Gastrocnemius medialis (tissue), 4 donors: Measurements from ENCODE around the gene BCR. TPM values are rescaled to one million over a fixed set of nuclear protein-coding genes. Genes with fewer than 3 reads are reported as not detected.

Experiments
- ATAC-seq, 2 donors: fragments of 150-250 bp; one replicate each; pipeline ENCODE4 v1.9.1; 2016
- DNase-seq, 2 donors: peaks; one replicate each; pipeline ENCODE4 v3.0.0-alpha.2; 2019
- H3K27ac ChIP-seq, 4 donors: fragments of 200-600 bp; sonication (generic); 1 replicate in 1 of 4; 2 replicates in 3 of 4; pipeline ENCODE4 v1.5.1; 2016 to 2018; ENCODE audit warnings: mild to moderate bottlenecking in 2 of 4, moderate library complexity in 1 of 4
- H3K27me3 ChIP-seq, 3 donors: fragments of 200-600 bp; sonication (generic) in 2 of 3; 1 replicate in 1 of 3; 2 replicates in 2 of 3; pipeline versions ENCODE4 v1.5.1 to v1.6.0; 2016 to 2019; ENCODE audit warnings: mild to moderate bottlenecking in 1 of 3, moderate library complexity in 1 of 3
- H3K36me3 ChIP-seq, 2 donors: fragments of 200-600 bp; sonication (generic) in 1 of 2; one replicate each; pipeline ENCODE4 v1.5.1; 2017 to 2018
- H3K4me1 ChIP-seq, 2 donors: fragments of 200-600 bp; sonication (generic) in 1 of 2; one replicate each; pipeline ENCODE4 v1.5.1; 2016 to 2017; ENCODE audit warnings: mild to moderate bottlenecking in 2 of 2
- H3K4me3 ChIP-seq, 4 donors: fragments of 200-600 bp; sonication (generic) in 3 of 4; 1 replicate in 1 of 4; 2 replicates in 3 of 4; pipeline ENCODE4 v1.5.1; 2016 to 2019; ENCODE audit warnings: mild to moderate bottlenecking in 2 of 4
- H3K9me3 ChIP-seq, 3 donors: fragments of 200-600 bp; sonication (generic) in 2 of 3; 1 replicate in 1 of 3; 2 replicates in 2 of 3; pipeline ENCODE4 v1.5.1; 2016 to 2019
- POLR2A ChIP-seq, 2 donors: fragments of 450-650 bp; IDR thresholded peaks; one replicate each; pipeline ENCODE4 v1.6.1; 2017; ENCODE audit warnings: antibody characterized with exemption in 2 of 2, mild to moderate bottlenecking in 2 of 2, moderate library complexity in 2 of 2
- in situ Hi-C, 4 donors: fragments of 200-750 bp; cut with MboI; loops; one replicate each; pipeline versions ENCODE4 v1.15.0 to v1.8.0; 2017; ENCODE audit warnings: low sequenced_read_pairs in 4 of 4
- intact Hi-C: fragments of 100-400 bp; cut with DNase I; formaldehyde crosslinking; loops from one replicate; pipeline ENCODE4 v1.15.1; 2023; ENCODE audit warnings: low total_unique reads
- total RNA-seq, 4 donors: library from RNA; depleted of rRNA; stranded (reverse); fragments of >200 nt; gene quantifications; one replicate each; pipeline versions ENCODE4 v1.1.0 to v1.2.3, GENCODE V29; 2016
- TF ChIP-seq, protein P1 (sequence below), 5 experiments: fragments of 450-650 bp in 3 of 5; fragments of 200-600 bp in 2 of 5; sonication (generic) in 2 of 5; IDR thresholded peaks in 4 of 5; conservative IDR thresholded peaks in 1 of 5; 1 replicate in 4 of 5; 2 replicates in 1 of 5; pipeline ENCODE4 v1.5.1; 2016 to 2019; ENCODE audit warnings: antibody characterized with exemption in 5 of 5, mild to moderate bottlenecking in 3 of 5, moderate library complexity in 3 of 5

BCR gene
- total RNA-seq, 4 donors from 2014 or later, result 10.3 to 13.0 (median 12.4) TPM

DNA sequence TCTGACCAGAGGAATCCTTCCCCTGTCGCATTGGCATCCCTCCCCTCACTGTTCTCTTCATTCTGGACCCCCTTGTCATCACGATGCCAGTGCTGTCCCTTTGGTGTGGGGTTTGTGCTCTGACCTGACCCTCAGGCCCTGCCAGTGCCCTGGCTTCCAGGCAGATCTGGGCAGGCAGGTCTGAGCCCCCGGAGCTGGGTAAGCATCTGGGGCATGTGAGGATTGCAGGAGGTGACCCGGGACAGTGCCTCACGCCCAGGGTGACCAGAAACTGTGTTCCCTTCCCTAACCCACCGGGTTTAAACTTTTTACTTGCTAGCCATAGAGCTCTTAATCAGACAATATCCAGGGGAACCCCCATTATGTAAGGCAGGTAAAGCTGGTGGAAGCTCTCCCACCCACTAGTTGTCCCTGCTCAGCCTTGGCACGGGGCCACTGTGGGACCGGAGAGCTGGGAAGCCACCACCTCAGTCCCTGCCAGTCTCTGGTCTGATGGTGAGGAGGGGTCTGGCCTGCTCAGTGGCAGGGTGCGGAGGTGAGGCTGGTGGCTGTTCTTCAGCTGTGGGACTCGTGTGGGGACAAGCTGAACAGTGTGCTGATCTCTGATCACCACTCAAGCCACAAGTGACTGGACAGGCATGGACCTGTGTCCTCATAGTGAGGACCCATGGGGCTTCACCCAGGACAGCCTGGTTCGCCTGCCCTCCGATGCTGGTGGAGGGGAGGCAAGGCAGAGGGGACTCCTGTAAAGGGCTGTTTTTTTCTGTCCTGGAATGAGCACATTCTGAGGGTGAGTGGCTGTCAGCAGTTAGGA, 38.0 kb downstream of the BCR start:
- no peaks in the 10 kb centered on the region for H3K36me3 ChIP-seq
- intact Hi-C loops, result no loop called here
- H3K4me1 ChIP-seq, result peaks cover 40 to 46% of the 10 kb centered on the region in 2 donors
- no peak overlapping the region for H3K4me3 ChIP-seq
- ATAC-seq (no peak), DNase-seq (no peak)
- no peak for TF ChIP-seq POLR2A (IDR thresholded peaks at IDR 0.05)
- TF ChIP-seq, protein P1, sequence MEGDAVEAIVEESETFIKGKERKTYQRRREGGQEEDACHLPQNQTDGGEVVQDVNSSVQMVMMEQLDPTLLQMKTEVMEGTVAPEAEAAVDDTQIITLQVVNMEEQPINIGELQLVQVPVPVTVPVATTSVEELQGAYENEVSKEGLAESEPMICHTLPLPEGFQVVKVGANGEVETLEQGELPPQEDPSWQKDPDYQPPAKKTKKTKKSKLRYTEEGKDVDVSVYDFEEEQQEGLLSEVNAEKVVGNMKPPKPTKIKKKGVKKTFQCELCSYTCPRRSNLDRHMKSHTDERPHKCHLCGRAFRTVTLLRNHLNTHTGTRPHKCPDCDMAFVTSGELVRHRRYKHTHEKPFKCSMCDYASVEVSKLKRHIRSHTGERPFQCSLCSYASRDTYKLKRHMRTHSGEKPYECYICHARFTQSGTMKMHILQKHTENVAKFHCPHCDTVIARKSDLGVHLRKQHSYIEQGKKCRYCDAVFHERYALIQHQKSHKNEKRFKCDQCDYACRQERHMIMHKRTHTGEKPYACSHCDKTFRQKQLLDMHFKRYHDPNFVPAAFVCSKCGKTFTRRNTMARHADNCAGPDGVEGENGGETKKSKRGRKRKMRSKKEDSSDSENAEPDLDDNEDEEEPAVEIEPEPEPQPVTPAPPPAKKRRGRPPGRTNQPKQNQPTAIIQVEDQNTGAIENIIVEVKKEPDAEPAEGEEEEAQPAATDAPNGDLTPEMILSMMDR (IDR thresholded peaks at IDR 0.05 in 4 of 5, conservative IDR thresholded peaks at IDR 0.05 in 1 of 5), result no peak
- no peaks in the 10 kb centered on the region for H3K9me3 ChIP-seq
- H3K27ac ChIP-seq, result peak overlapping the region in 3 of 4 donors; percentile 40 to 54 (median 41)
- in situ Hi-C loops, result no loop called here
- peaks cover 9 to 38% (median 29%) of the 10 kb centered on the region in 3 donors for H3K27me3 ChIP-seq

DNA sequence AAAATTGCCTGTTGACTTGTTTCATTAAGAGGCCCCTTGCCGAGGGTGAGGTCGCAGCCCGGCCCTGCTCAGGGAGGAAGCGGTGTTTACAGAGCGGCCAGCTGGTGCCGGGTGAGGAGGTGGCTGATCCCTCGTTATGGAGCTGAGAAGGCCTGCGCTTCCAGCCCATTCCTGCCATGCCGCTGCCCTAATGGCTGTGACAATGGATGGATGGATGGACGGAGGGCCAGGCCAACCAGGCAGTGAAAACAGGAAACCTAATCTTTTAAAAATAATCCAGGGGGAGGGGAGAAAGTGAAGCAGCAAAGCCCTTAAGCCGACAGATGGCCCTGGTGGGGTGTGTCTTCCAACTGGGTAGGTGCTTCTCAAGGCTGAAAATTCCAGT, 38.5 kb downstream of the BCR start:
- Histone ChIP-seq H3K4me1 (peaks cover 34 to 41% of the 10 kb centered on the region in 2 donors), H3K27ac (peak overlapping the region in 3 of 4 donors; percentile 40 to 54 (median 41)), H3K4me3 (no peak overlapping the region), H3K9me3 (no peaks in the 10 kb centered on the region), H3K27me3 (peaks cover 9 to 38% (median 29%) of the 10 kb centered on the region in 3 donors), H3K36me3 (no peaks in the 10 kb centered on the region)
- in situ Hi-C loops, result no loop called here
- no peak for ATAC-seq
- TF ChIP-seq, protein P1 (IDR thresholded peaks at IDR 0.05 in 4 of 5, conservative IDR thresholded peaks at IDR 0.05 in 1 of 5), result no peak
- TF ChIP-seq POLR2A (IDR thresholded peaks at IDR 0.05), result no peak
- no peak for DNase-seq
- intact Hi-C loops, result no loop called here

DNA sequence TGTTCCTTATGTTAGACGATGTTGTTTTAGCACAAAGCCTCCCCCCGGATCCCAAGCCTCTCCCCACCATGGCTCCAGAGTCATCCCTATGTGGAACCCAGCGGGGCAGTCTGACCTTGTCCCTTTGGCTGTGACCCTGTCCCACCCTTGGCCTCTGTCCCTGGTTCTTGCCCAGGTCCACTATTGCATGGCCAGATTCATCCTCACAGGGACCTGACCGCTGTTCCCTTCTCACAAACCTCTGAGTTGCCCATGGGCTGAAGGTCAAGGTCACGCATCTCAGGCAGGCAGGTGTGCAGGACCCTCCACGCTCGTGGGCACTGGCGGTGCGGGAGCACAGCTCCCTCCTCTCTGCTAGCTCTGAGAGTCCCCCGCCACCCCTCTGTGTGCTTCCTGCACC, 39.0 kb downstream of the BCR start:
- TF ChIP-seq, protein P1 (IDR thresholded peaks at IDR 0.05 in 4 of 5, conservative IDR thresholded peaks at IDR 0.05 in 1 of 5), result no peak
- DNase-seq (no peak), ATAC-seq (no peak)
- in situ Hi-C loops, result no loop called here
- peak overlapping the region in 1 of 4 donors; percentile 41 for H3K27ac ChIP-seq
- no peak overlapping the region for H3K4me3 ChIP-seq
- no peaks in the 10 kb centered on the region for H3K36me3 ChIP-seq
- H3K9me3 ChIP-seq, result no peaks in the 10 kb centered on the region
- peaks cover 31 to 37% of the 10 kb centered on the region in 2 donors for H3K4me1 ChIP-seq
- peaks cover 9 to 38% (median 29%) of the 10 kb centered on the region in 3 donors for H3K27me3 ChIP-seq
- intact Hi-C loops, result no loop called here

DNA sequence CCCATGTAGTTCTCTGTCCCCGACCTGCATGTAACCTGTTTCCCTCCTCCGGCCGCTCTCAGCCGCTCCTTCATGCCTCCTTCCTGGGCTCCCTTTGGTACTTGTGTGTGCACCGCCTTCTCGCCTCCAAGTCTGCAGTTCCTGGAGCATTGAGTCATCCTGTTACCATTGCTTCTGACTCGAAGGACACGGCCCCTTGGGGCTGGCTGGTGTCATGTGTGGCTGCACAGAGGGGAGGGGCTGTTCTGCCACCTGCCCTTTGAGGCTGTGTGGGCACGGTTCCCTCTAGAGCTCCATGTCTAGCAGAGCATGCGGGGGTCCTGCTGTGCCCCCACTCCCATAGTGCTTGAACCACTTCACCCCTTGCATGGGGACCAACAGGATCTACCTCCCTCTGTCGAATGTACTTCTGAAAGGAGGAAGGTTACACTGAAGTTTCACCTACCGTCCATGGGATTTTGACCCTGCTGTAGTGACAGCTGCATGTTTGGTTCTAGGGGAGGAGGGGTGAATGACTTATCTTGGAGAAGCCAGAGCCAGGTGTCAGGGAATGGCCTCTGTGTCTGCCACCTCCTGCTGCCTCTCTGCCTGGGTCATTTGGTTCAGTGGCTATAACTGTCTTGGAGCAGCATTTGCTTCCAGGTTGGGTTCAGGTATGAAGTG, 39.6 kb downstream of the BCR start:
- ATAC-seq, result no peak
- H3K27me3 ChIP-seq, result peaks cover 9 to 38% (median 29%) of the 10 kb centered on the region in 3 donors
- no peak overlapping the region for H3K4me3 ChIP-seq
- in situ Hi-C loops, result no loop called here
- intact Hi-C loops, result no loop called here
- TF ChIP-seq POLR2A (IDR thresholded peaks at IDR 0.05), result no peak
- TF ChIP-seq, protein P1 (IDR thresholded peaks at IDR 0.05 in 4 of 5, conservative IDR thresholded peaks at IDR 0.05 in 1 of 5), result no peak
- no peak overlapping the region for H3K27ac ChIP-seq
- no peak for DNase-seq
- no peaks in the 10 kb centered on the region for H3K9me3 ChIP-seq
- no peaks in the 10 kb centered on the region for H3K36me3 ChIP-seq
- peaks cover 31 to 32% of the 10 kb centered on the region in 2 donors for H3K4me1 ChIP-seq
